IMR-90 (cell line): ENCODE measurements around the gene ALPK3. TPM values are rescaled to one million over a fixed set of nuclear protein-coding genes. Genes with fewer than 3 reads are reported as not detected.

Source experiments
- ATAC-seq: fragments of 200-7000 bp; cut with Tn5 transposase; 2 replicates; pipeline ENCODE4 v1.9.1; 2020; ENCODE audit warnings: low read depth, mild to moderate bottlenecking, moderate library complexity
- BruUV-seq: library from RNA; stranded (reverse); fragments of 400-500 nt; replicated peaks from 2 replicates; lab custom pipeline; 2021; lab: Mats Ljungman, UMichigan
- CTCF ChIA-PET: fragments of 300-600 bp; formaldehyde crosslinking; extraction: SDS; loops from one replicate; lab custom pipeline; 2021; ENCODE audit warnings: antibody characterized with exemption; lab: Yijun Ruan, JAX
- POLR2A ChIA-PET: fragments of 300-600 bp; sonication (Branson Sonifier 250); formaldehyde crosslinking; loops from one replicate; lab custom pipeline; 2022; ENCODE audit warnings: antibody characterized with exemption; ENCODE audit not compliant: unreplicated experiment; lab: Charles Lee
- DNase-seq: peaks from one replicate; pipeline ENCODE4 v3.0.0; 2013
- H2AFZ ChIP-seq: replicated peaks from 2 replicates; pipeline ENCODE3; 2013; ENCODE audit warnings: low read length, mild to moderate bottlenecking; ENCODE audit not compliant: poor library complexity
- H2AK5ac ChIP-seq: 2 replicates; pipeline ENCODE4 v1.6.1; 2013; ENCODE audit warnings: low read depth, low read length, inconsistent platforms
- H2AK9ac ChIP-seq: replicated peaks from 2 replicates; pipeline ENCODE3; 2013; ENCODE audit warnings: mild to moderate bottlenecking, low read depth, low read length, moderate library complexity; ENCODE audit not compliant: poor library complexity
- H2BK120ac ChIP-seq: 2 replicates; pipeline ENCODE4 v1.6.1; 2013; ENCODE audit warnings: low read depth, low read length, inconsistent platforms
- H2BK15ac ChIP-seq: 3 replicates; pipeline ENCODE4 v1.6.1; 2013; ENCODE audit warnings: low read depth, low read length, inconsistent platforms
- H2BK20ac ChIP-seq: 2 replicates; pipeline ENCODE4 v1.6.1; 2013; ENCODE audit warnings: low read depth, mild to moderate bottlenecking, inconsistent platforms, low read length, moderate library complexity
- H2BK5ac ChIP-seq: 2 replicates; pipeline ENCODE4 v1.6.1; 2013; ENCODE audit warnings: mild to moderate bottlenecking, low read depth, low read length, inconsistent platforms; ENCODE audit not compliant: poor library complexity, severe bottlenecking
- H3K14ac ChIP-seq: replicated peaks from 2 replicates; pipeline ENCODE4 v1.6.1; 2013; ENCODE audit warnings: low read depth, low read length, inconsistent platforms
- H3K18ac ChIP-seq: 2 replicates; pipeline ENCODE4 v1.6.1; 2013; ENCODE audit warnings: low read depth, low read length, control low read depth
- H3K23ac ChIP-seq: 2 replicates; pipeline ENCODE4 v1.6.1; 2013; ENCODE audit warnings: low read depth, low read length, inconsistent platforms
- H3K27ac ChIP-seq: 2 replicates; pipeline ENCODE4 v1.5.1; 2013; ENCODE audit warnings: mild to moderate bottlenecking, control low read depth, low read length; ENCODE audit not compliant: insufficient read depth
- H3K27me3 ChIP-seq: 2 replicates; pipeline ENCODE4 v1.6.1; 2013; ENCODE audit warnings: low read length; ENCODE audit not compliant: control insufficient read depth, insufficient read depth
- H3K36me3 ChIP-seq: 2 replicates; pipeline ENCODE4 v1.6.1; 2013; ENCODE audit warnings: low read length, mixed read lengths; ENCODE audit not compliant: control insufficient read depth, insufficient read depth
- H3K4ac ChIP-seq: 2 replicates; pipeline ENCODE4 v1.6.1; 2013; ENCODE audit warnings: low read depth, low read length, inconsistent platforms
- H3K4me1 ChIP-seq: 2 replicates; pipeline ENCODE4 v1.6.1; 2013; ENCODE audit warnings: low read length, mixed read lengths; ENCODE audit not compliant: control insufficient read depth, insufficient read depth
- H3K4me2 ChIP-seq: 2 replicates; pipeline ENCODE4 v1.6.1; 2013; ENCODE audit warnings: low read depth, mild to moderate bottlenecking, control low read depth, low read length, moderate library complexity
- H3K4me3 ChIP-seq: 2 replicates; pipeline ENCODE4 v1.5.1; 2013; ENCODE audit warnings: low read depth, mild to moderate bottlenecking, control low read depth, low read length, moderate library complexity; ENCODE audit not compliant: insufficient read depth
- H3K56ac ChIP-seq: 2 replicates; pipeline ENCODE4 v1.6.1; 2013; ENCODE audit warnings: low read length, inconsistent platforms; ENCODE audit not compliant: insufficient read depth; ENCODE audit errors: extremely low read depth
- H3K79me1 ChIP-seq, 2 experiments: 2 replicates each; pipeline ENCODE4 v1.6.1; 2013; ENCODE audit warnings: low read length in 2 of 2, inconsistent platforms in 1 of 2, low read depth in 1 of 2
- H3K9ac ChIP-seq: 2 replicates; pipeline ENCODE4 v1.6.1; 2013; ENCODE audit warnings: low read depth, low read length, control low read depth
- H3K9me1 ChIP-seq: 2 replicates; pipeline ENCODE4 v1.6.1; 2013; ENCODE audit warnings: low read length, inconsistent platforms; ENCODE audit not compliant: insufficient read depth
- H3K9me3 ChIP-seq: 2 replicates; pipeline ENCODE4 v1.6.1; 2013; ENCODE audit warnings: low read length; ENCODE audit not compliant: control insufficient read depth, insufficient read depth
- H4K20me1 ChIP-seq: 2 replicates; pipeline ENCODE4 v1.6.1; 2013; ENCODE audit warnings: low read length, inconsistent platforms; ENCODE audit not compliant: insufficient read depth
- H4K5ac ChIP-seq: 2 replicates; pipeline ENCODE4 v1.6.1; 2013; ENCODE audit warnings: mild to moderate bottlenecking, low read depth, low read length, control low read depth
- H4K8ac ChIP-seq, 2 experiments: 2 replicates each; pipeline ENCODE4 v1.6.1; 2013; ENCODE audit warnings: low read depth in 2 of 2, low read length in 2 of 2, control low read depth in 1 of 2, inconsistent platforms in 1 of 2
- H4K91ac ChIP-seq: 2 replicates; pipeline ENCODE4 v1.6.1; 2013; ENCODE audit warnings: low read depth, low read length, inconsistent platforms; ENCODE audit not compliant: insufficient read depth
- CEBPB ChIP-seq: IDR thresholded peaks from 2 replicates; pipeline ENCODE4 v1.6.1; 2012; ENCODE audit warnings: low read depth, low read length, improper control_type of control experiment
- CHD1 ChIP-seq: IDR thresholded peaks from 2 replicates; pipeline ENCODE4 v1.6.1; 2012; ENCODE audit warnings: low read depth, low read length, improper control_type of control experiment
- CTCF ChIP-seq: conservative IDR thresholded peaks from 2 replicates; pipeline ENCODE4 v1.5.1; 2012; ENCODE audit warnings: mild to moderate bottlenecking, low read depth, low read length, improper control_type of control experiment
- ELK1 ChIP-seq: fragments of 150-350 bp; IDR thresholded peaks from 2 replicates; pipeline ENCODE4 v1.6.1; 2016; ENCODE audit warnings: low read depth, mild to moderate bottlenecking, low read length, moderate library complexity, borderline replicate concordance
- FOS ChIP-seq: fragments of 150-350 bp; IDR thresholded peaks from 2 replicates; pipeline ENCODE4 v1.6.1; 2016; ENCODE audit warnings: low read depth, low read length
- MAFK ChIP-seq: IDR thresholded peaks from 2 replicates; pipeline ENCODE4 v1.6.1; 2012; ENCODE audit warnings: low read depth, low read length, improper control_type of control experiment
- MAZ ChIP-seq: IDR thresholded peaks from 2 replicates; pipeline ENCODE4 v1.6.1; 2012; ENCODE audit warnings: low read depth, mild to moderate bottlenecking, low read length, improper control_type of control experiment, moderate library complexity, borderline replicate concordance
- MXI1 ChIP-seq: IDR thresholded peaks from 2 replicates; pipeline ENCODE4 v1.6.1; 2012; ENCODE audit warnings: low read depth, mild to moderate bottlenecking, low read length, moderate library complexity, borderline replicate concordance
- NFE2L2 ChIP-seq: fragments of 150-350 bp; IDR thresholded peaks from 2 replicates; pipeline ENCODE4 v1.6.1; 2016; ENCODE audit warnings: low read depth, mild to moderate bottlenecking, low read length
- POLR2A ChIP-seq: IDR thresholded peaks from 2 replicates; pipeline ENCODE4 v1.6.1; 2012; ENCODE audit warnings: mild to moderate bottlenecking, low read depth, low read length
- RAD21 ChIP-seq: IDR thresholded peaks from 2 replicates; pipeline ENCODE4 v1.6.1; 2012; ENCODE audit warnings: low read length, improper control_type of control experiment
- RCOR1 ChIP-seq: IDR thresholded peaks from 2 replicates; pipeline ENCODE4 v1.6.1; 2012; ENCODE audit warnings: mild to moderate bottlenecking, low read length, improper control_type of control experiment; ENCODE audit not compliant: insufficient replicate concordance
- RFX5 ChIP-seq: IDR thresholded peaks from 2 replicates; pipeline ENCODE4 v1.8.0; 2012; ENCODE audit warnings: low read depth, mild to moderate bottlenecking, low read length, moderate library complexity
- SMC3 ChIP-seq: fragments of 150-350 bp; IDR thresholded peaks from 2 replicates; pipeline ENCODE4 v1.6.1; 2016; ENCODE audit warnings: low read depth, mild to moderate bottlenecking, antibody characterized with exemption, low read length, moderate library complexity
- USF2 ChIP-seq: fragments of 150-350 bp; IDR thresholded peaks from 2 replicates; pipeline ENCODE4 v1.6.1; 2017; ENCODE audit warnings: mild to moderate bottlenecking, antibody characterized with exemption, low read length, low read depth
- dilution Hi-C: fragments of 300-500 bp; cut with HindIII; formaldehyde crosslinking; loops from one replicate; pipeline ENCODE4 v1.14.3; 2018; ENCODE audit warnings: low sequenced_read_pairs; ENCODE audit not compliant: unreplicated experiment
- in situ Hi-C: fragments of 300-500 bp; cut with MboI; formaldehyde crosslinking; loops from 3 replicates; pipeline ENCODE4 v1.14.3; 2019; ENCODE audit warnings: low sequenced_read_pairs, inconsistent platforms, mixed read lengths
- intact Hi-C: fragments of 100-400 bp; cut with micrococcal nuclease; formaldehyde crosslinking; loops from 2 replicates; pipeline ENCODE4 v1.10.0; 2022
- polyA plus RNA-seq, 3 experiments: library from polyadenylated mRNA; depleted of rRNA; stranded (reverse); fragments of >200 nt; gene quantifications; 2 replicates each; pipeline ENCODE4 v1.2.3, GENCODE V29; 2012; ENCODE audit warnings: low replicate concordance in 1 of 3
- total RNA-seq: library from RNA; depleted of rRNA; stranded (reverse); fragments of >200 nt; gene quantifications from 2 replicates; pipeline ENCODE4 v1.2.3, GENCODE V29; 2012

The ALPK3 gene
- total and polyA plus RNA-seq, 2 of the 4 experiments (the other 2 are of a cell fraction) = under 0.01 to 0.26 TPM

GRCh38 chr15:84811151-84811550 lies 6.0 kb upstream of the ALPK3 start (continued):
- TF ChIP-seq MAZ = no peak
- no peak for TF ChIP-seq POLR2A
- no peak for TF ChIP-seq RAD21

- peaks cover 8% of the 10 kb centered on the region for H3K9me1 ChIP-seq
- TF ChIP-seq USF2 (no peak), CEBPB (no peak), POLR2A (no peak), SMC3 (no peak), MAFK (no peak), FOS (no peak), CTCF (no peak), NFE2L2 (no peak), MXI1 (no peak), RCOR1 (no peak), ELK1 (no peak), CHD1 (no peak), RFX5 (no peak), RAD21 (no peak), MAZ (no peak)
- H4K91ac ChIP-seq = no peak overlapping the region
- H2BK15ac ChIP-seq = no peak overlapping the region
- peaks cover 2% of the 10 kb centered on the region; the same call in 1 of the 2 replicates for H3K4me1 ChIP-seq
- H2AFZ ChIP-seq = no peak overlapping the region
- H3K56ac ChIP-seq = no peak overlapping the region
- no peak overlapping the region for H2AK5ac ChIP-seq
- H3K27ac ChIP-seq = no peak overlapping the region
- no peak overlapping the region for H2BK5ac ChIP-seq
- H2AK9ac ChIP-seq = no peak overlapping the region
- no peak overlapping the region for H3K14ac ChIP-seq
- intact Hi-C loops = no loop called here
- no peak overlapping the region for H3K18ac ChIP-seq
- peaks cover 1% of the 10 kb centered on the region; the same call in 1 of the 2 replicates for H3K36me3 ChIP-seq
- H3K9me3 ChIP-seq = no peaks in the 10 kb centered on the region
- H3K4me2 ChIP-seq = no peak overlapping the region
- DNase-seq (no peak), ATAC-seq (no peak)
- no peak overlapping the region for H3K4me3 ChIP-seq
- H2BK120ac ChIP-seq = no peak overlapping the region
- no peak overlapping the region for H3K9ac ChIP-seq
- H2BK20ac ChIP-seq = no peak overlapping the region
- no TSS peak for BruUV-seq
- no peak overlapping the region for H3K4ac ChIP-seq
- H4K8ac ChIP-seq = no peak overlapping the region
- POLR2A ChIA-PET = no interaction called here
- in situ Hi-C loops = no loop called here
- H4K20me1 ChIP-seq = 0 out of 2 replicates have a peak, but pooled peaks cover 8% of the 10 kb centered on the region
- peaks cover 1% of the 10 kb centered on the region; the same call in 1 of the 2 replicates for H3K27me3 ChIP-seq
- CTCF ChIA-PET = no interaction called here
- no peak overlapping the region for H3K23ac ChIP-seq
- no peak overlapping the region for H4K5ac ChIP-seq
- H3K79me1 ChIP-seq = no peaks in the 10 kb centered on the region
- dilution Hi-C loops = no loop called here
Observed at GRCh38 chr15:84811828-84812227, 5.3 kb upstream of the ALPK3 start.
